Calu3 (cell line): ENCODE data around the gene NR1H4. TPM values are rescaled to one million over a fixed set of nuclear protein-coding genes. Genes with fewer than 3 reads are reported as not detected.

ENCODE experiments used
- BruUV-seq: library from RNA; stranded (reverse); fragments of 400-500 nt; replicated peaks from 2 replicates; lab custom pipeline; 2021; lab: Mats Ljungman, UMichigan
- CTCF ChIA-PET: fragments of 300-600 bp; sonication (Branson Sonifier 250); formaldehyde crosslinking; loops from one replicate; lab custom pipeline; 2022; ENCODE audit warnings: antibody characterized with exemption; lab: Charles Lee
- DNase-seq: peaks from one replicate; pipeline ENCODE4 v3.0.0; 2022
- H3K27ac Mint-ChIP-seq: one replicate; pipeline ENCODE4 v1.8.0; 2022; ENCODE audit warnings: mixed read lengths; ENCODE audit not compliant: unreplicated experiment
- H3K27me3 Mint-ChIP-seq: one replicate; pipeline ENCODE4 v1.8.0; 2022; ENCODE audit warnings: mixed read lengths; ENCODE audit not compliant: unreplicated experiment
- H3K36me3 Mint-ChIP-seq: one replicate; pipeline ENCODE4 v1.8.0; 2022; ENCODE audit warnings: mild to moderate bottlenecking, moderate library complexity, mixed read lengths; ENCODE audit not compliant: insufficient read depth, unreplicated experiment
- H3K4me1 Mint-ChIP-seq: one replicate; pipeline ENCODE4 v1.8.0; 2022; ENCODE audit warnings: mild to moderate bottlenecking, low read depth, mixed read lengths; ENCODE audit not compliant: unreplicated experiment
- H3K4me3 Mint-ChIP-seq: one replicate; pipeline ENCODE4 v1.8.0; 2022; ENCODE audit warnings: mild to moderate bottlenecking, low read depth, moderate library complexity, mixed read lengths; ENCODE audit not compliant: unreplicated experiment
- H3K9me3 Mint-ChIP-seq: one replicate; pipeline ENCODE4 v1.8.0; 2022; ENCODE audit warnings: low read depth, mixed read lengths; ENCODE audit not compliant: unreplicated experiment
- intact Hi-C: fragments of 100-400 bp; cut with micrococcal nuclease; formaldehyde crosslinking; loops from one replicate; pipeline ENCODE4 v1.10.0; 2022; ENCODE audit not compliant: unreplicated experiment
- total RNA-seq: library from RNA; stranded (reverse); gene quantifications from 2 replicates; pipeline ENCODE4 v1.2.3, GENCODE V29; 2022
- TF ChIP-seq, protein P1 (sequence below): fragments of 200-600 bp; IDR thresholded peaks from one replicate; pipeline ENCODE4 v1.8.0; 2022; ENCODE audit warnings: antibody characterized with exemption; ENCODE audit not compliant: unreplicated experiment

The NR1H4 gene
- total RNA-seq, 1 experiment from 2014 or later = 5.2 TPM

DNA sequence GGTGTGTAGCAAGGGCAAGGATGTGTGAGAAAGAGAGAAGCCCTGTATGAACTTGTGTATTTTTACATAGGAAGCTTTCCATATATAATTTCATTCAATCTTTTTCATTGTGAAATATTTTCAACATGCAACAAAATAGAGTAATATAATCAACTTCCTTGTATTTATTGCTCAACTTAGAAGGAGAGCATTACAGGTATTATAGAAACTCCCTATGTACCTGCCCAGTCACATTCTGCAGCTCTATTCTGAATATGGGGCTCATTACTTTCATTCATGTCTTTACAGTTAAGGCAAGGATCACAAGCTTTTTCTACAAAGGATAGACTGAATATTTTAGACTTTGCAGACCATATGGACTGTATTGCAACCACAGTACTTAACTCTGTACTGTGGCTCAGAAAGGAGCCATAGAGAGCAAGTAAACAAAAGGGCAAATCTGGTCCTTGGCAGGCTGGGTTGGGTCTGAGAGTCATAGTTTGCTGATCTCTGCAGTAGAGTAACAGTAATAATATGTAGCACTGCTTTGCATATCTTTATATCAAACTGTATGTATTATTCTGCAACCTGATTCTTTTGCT is 11.3 kb downstream of the NR1H4 start:
- DNase-seq = no peak
- no TSS peak for BruUV-seq
- intact Hi-C loops = no loop called here
- TF ChIP-seq, protein P1, sequence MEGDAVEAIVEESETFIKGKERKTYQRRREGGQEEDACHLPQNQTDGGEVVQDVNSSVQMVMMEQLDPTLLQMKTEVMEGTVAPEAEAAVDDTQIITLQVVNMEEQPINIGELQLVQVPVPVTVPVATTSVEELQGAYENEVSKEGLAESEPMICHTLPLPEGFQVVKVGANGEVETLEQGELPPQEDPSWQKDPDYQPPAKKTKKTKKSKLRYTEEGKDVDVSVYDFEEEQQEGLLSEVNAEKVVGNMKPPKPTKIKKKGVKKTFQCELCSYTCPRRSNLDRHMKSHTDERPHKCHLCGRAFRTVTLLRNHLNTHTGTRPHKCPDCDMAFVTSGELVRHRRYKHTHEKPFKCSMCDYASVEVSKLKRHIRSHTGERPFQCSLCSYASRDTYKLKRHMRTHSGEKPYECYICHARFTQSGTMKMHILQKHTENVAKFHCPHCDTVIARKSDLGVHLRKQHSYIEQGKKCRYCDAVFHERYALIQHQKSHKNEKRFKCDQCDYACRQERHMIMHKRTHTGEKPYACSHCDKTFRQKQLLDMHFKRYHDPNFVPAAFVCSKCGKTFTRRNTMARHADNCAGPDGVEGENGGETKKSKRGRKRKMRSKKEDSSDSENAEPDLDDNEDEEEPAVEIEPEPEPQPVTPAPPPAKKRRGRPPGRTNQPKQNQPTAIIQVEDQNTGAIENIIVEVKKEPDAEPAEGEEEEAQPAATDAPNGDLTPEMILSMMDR = no peak
- peak overlapping the region; percentile 12 for H3K4me3 Mint-ChIP-seq
- no peaks in the 10 kb centered on the region for H3K36me3 Mint-ChIP-seq
- H3K4me1 Mint-ChIP-seq = peaks cover 13% of the 10 kb centered on the region
- H3K9me3 Mint-ChIP-seq = peaks cover 3% of the 10 kb centered on the region
- CTCF ChIA-PET = interaction anchor here (0.8 kb wide), 1 partner anchor 9 kb away, joined by 4 read pairs; no protein-coding TSS in a partner anchor
- no peaks in the 10 kb centered on the region for H3K27me3 Mint-ChIP-seq
- H3K27ac Mint-ChIP-seq = peak overlapping the region; percentile 10

DNA sequence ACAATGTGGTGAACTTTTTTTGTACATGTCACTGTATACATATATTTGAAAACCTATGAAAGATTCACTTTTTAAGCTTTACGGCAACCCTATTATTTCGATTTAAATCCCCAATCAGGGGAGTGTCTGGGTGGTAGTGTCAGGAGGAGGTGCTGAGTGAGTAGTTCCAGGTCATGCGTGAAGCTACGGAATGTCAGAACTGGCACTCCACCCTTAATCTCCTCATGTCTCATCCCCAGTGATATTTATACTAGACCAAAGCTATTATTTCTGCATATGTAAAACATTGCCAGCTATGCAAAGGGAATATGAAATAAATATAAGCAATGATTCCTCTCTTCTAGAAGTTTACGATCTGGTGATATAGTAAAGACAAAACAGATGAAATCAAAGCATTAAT is 12.3 kb downstream of the NR1H4 start:
- Mint-ChIP-seq H3K27me3 (no peaks in the 10 kb centered on the region), H3K9me3 (peaks cover 3% of the 10 kb centered on the region), H3K27ac (no peak overlapping the region), H3K36me3 (no peaks in the 10 kb centered on the region), H3K4me3 (no peak overlapping the region), H3K4me1 (peaks cover 13% of the 10 kb centered on the region)
- no TSS peak for BruUV-seq
- TF ChIP-seq, protein P1 = no peak
- DNase-seq = no peak
- intact Hi-C loops = no loop called here
- CTCF ChIA-PET = no interaction called here

DNA sequence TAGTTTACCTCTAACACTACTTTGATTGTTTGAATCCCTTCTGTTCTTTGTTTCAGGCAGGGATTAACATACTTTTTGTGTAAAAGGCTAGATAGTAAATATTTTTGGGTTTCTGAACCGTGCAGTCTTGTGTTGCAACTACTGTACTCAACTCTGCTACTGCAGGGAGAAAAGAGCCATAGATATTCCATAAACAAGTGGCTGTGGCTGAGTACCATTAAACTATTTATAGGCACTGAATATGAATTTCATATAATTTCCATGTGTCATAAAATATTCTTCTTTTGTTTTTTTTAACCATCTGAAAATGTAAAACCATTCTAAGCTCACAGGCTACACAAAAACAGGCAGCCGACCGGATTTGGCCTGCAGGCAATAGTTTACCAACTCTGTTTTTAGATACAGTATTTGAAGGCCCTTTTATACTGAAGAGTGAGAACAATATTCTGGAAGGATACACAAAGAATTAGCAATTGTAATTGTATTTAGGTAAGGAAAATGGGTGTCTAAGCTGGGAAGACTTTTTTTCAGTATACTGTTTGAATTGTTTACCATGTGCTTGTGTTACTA is 15.7 kb downstream of the NR1H4 start:
- TF ChIP-seq, protein P1 = no peak
- peaks cover 24% of the 10 kb centered on the region for H3K4me1 Mint-ChIP-seq
- no TSS peak for BruUV-seq
- CTCF ChIA-PET = no interaction called here
- no peaks in the 10 kb centered on the region for H3K36me3 Mint-ChIP-seq
- no peak overlapping the region for H3K27ac Mint-ChIP-seq
- intact Hi-C loops = no loop called here
- DNase-seq = no peak
- H3K27me3 Mint-ChIP-seq = no peaks in the 10 kb centered on the region
- no peaks in the 10 kb centered on the region for H3K9me3 Mint-ChIP-seq
- H3K4me3 Mint-ChIP-seq = no peak overlapping the region

DNA sequence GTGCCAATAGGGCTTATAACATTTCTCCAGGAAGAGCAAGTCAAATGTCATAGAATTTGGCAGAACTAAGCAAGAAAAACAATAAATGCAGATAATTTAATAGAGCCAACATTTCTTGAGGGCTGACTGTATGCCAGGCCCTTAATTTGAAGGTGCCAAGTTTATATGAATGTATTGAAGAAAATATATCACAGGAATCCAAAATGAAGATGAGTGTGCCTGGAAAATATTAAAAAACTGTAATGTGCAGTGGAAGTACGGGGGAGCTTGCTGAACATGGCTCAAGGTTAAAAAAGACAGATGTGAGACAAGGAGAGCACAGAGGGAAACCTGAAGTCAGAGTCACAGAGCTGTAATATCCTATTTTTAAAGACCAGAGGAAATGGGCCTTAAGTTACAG is 16.4 kb downstream of the NR1H4 start:
- no peak overlapping the region for H3K4me3 Mint-ChIP-seq
- no peaks in the 10 kb centered on the region for H3K9me3 Mint-ChIP-seq
- BruUV-seq = no TSS peak
- H3K4me1 Mint-ChIP-seq = peaks cover 24% of the 10 kb centered on the region
- H3K27me3 Mint-ChIP-seq = no peaks in the 10 kb centered on the region
- CTCF ChIA-PET = no interaction called here
- intact Hi-C loops = no loop called here
- TF ChIP-seq, protein P1 = no peak
- no peak for DNase-seq
- no peaks in the 10 kb centered on the region for H3K36me3 Mint-ChIP-seq
- H3K27ac Mint-ChIP-seq = no peak overlapping the region
